Trophoblast cell (in vitro differentiated cells and primary cell): Measurements from ENCODE around the gene PABPN1.

Experiments
- DNase-seq, 2 donors: peaks; one replicate each; pipeline ENCODE4 v3.0.0-alpha.2; 2016
- H2AFZ ChIP-seq: 2 replicates; pipeline ENCODE4 v1.6.1; 2013; ENCODE audit warnings: low read length, moderate library complexity, mild to moderate bottlenecking; ENCODE audit not compliant: insufficient read depth, poor library complexity
- H2AK5ac ChIP-seq: 2 replicates; pipeline ENCODE4 v1.6.1; 2013; ENCODE audit warnings: mild to moderate bottlenecking, low read length
- H2BK120ac ChIP-seq: 2 replicates; pipeline ENCODE4 v1.6.1; 2013; ENCODE audit warnings: low read length, mild to moderate bottlenecking, moderate library complexity; ENCODE audit not compliant: insufficient read depth, poor library complexity
- H2BK12ac ChIP-seq: 2 replicates; pipeline ENCODE4 v1.6.1; 2013; ENCODE audit warnings: mild to moderate bottlenecking, low read length, moderate library complexity
- H2BK5ac ChIP-seq: 2 replicates; pipeline ENCODE4 v1.6.1; 2013; ENCODE audit warnings: low read length, low read depth, moderate library complexity, mild to moderate bottlenecking; ENCODE audit not compliant: poor library complexity
- H3K14ac ChIP-seq: 2 replicates; pipeline ENCODE4 v1.6.1; 2013; ENCODE audit warnings: mild to moderate bottlenecking, low read length
- H3K18ac ChIP-seq: 2 replicates; pipeline ENCODE4 v1.6.1; 2013; ENCODE audit warnings: mild to moderate bottlenecking, low read length
- H3K23ac ChIP-seq: 2 replicates; pipeline ENCODE4 v1.6.1; 2013; ENCODE audit warnings: low read length
- H3K27ac ChIP-seq: 2 replicates; pipeline ENCODE4 v1.5.1; 2013; ENCODE audit warnings: low read depth, mild to moderate bottlenecking, inconsistent platforms, low read length, moderate library complexity
- H3K27me3 ChIP-seq: 2 replicates; pipeline ENCODE4 v1.6.1; 2013; ENCODE audit warnings: inconsistent platforms, mild to moderate bottlenecking, low read length, moderate library complexity; ENCODE audit not compliant: insufficient read depth
- H3K36me3 ChIP-seq, 2 experiments: 1 replicate in 1 of 2; 2 replicates in 1 of 2; pipeline ENCODE4 v1.6.1; 2013; ENCODE audit warnings: low read length in 2 of 2, mild to moderate bottlenecking in 2 of 2, moderate library complexity in 1 of 2; ENCODE audit not compliant: insufficient read depth in 2 of 2, control insufficient read depth in 1 of 2
- H3K4ac ChIP-seq: 2 replicates; pipeline ENCODE4 v1.6.1; 2013; ENCODE audit warnings: low read depth, mild to moderate bottlenecking, low read length, moderate library complexity
- H3K4me1 ChIP-seq, 2 experiments: 1 replicate in 1 of 2; 2 replicates in 1 of 2; pipeline ENCODE4 v1.6.1; 2013; ENCODE audit warnings: low read length in 2 of 2, mild to moderate bottlenecking in 2 of 2, moderate library complexity in 1 of 2; ENCODE audit not compliant: insufficient read depth in 2 of 2, control insufficient read depth in 1 of 2
- H3K4me2 ChIP-seq: 2 replicates; pipeline ENCODE4 v1.6.1; 2013; ENCODE audit warnings: inconsistent platforms, mild to moderate bottlenecking, low read length, moderate library complexity
- H3K4me3 ChIP-seq: 2 replicates; pipeline ENCODE4 v1.5.1; 2013; ENCODE audit warnings: mild to moderate bottlenecking, low read depth, low read length, inconsistent platforms
- H3K79me1 ChIP-seq: one replicate; pipeline ENCODE4 v1.6.1; 2013; ENCODE audit warnings: low read length
- H3K79me2 ChIP-seq: 2 replicates; pipeline ENCODE4 v1.6.1; 2013; ENCODE audit warnings: low read length, mild to moderate bottlenecking; ENCODE audit not compliant: control insufficient read depth, insufficient read depth, poor library complexity
- H3K9ac ChIP-seq: 2 replicates; pipeline ENCODE4 v1.6.1; 2013; ENCODE audit warnings: mild to moderate bottlenecking, low read length
- H3K9me3 ChIP-seq: 2 replicates; pipeline ENCODE4 v1.6.1; 2013; ENCODE audit warnings: low read depth, mild to moderate bottlenecking, control low read depth, inconsistent platforms, low read length; ENCODE audit not compliant: insufficient read depth
- H4K12ac ChIP-seq: 2 replicates; pipeline ENCODE4 v1.6.1; 2013; ENCODE audit warnings: low read depth, mild to moderate bottlenecking, low read length, moderate library complexity
- H4K8ac ChIP-seq: 2 replicates; pipeline ENCODE4 v1.6.1; 2013; ENCODE audit warnings: low read depth, mild to moderate bottlenecking, low read length, moderate library complexity
- H4K91ac ChIP-seq: one replicate; pipeline ENCODE4 v1.6.1; 2013; ENCODE audit warnings: low read depth, mild to moderate bottlenecking, low read length, moderate library complexity
- WGBS: extraction: QIAGEN DNeasy Blood & Tissue Kit; methylation state at CpG from one replicate; pipeline ENCODE4 v1.1.7; 2013; ENCODE audit warnings: missing lambda C conversion rate; ENCODE audit not compliant: insufficient read length, insufficient coverage; ENCODE audit errors: extremely low coverage; 5-methylcytosine and 5-hydroxymethylcytosine counted together

PABPN1 gene

GRCh38 chr14:23339506-23340268, 18.4 kb downstream of the PABPN1 start:
- no peak overlapping the region for H3K14ac ChIP-seq
- H2BK5ac ChIP-seq, result no peak overlapping the region
- H3K4me3 ChIP-seq, result no peak overlapping the region
- H3K18ac ChIP-seq, result no peak overlapping the region
- no peak for DNase-seq
- no peaks in the 10 kb centered on the region for H3K9me3 ChIP-seq
- H4K91ac ChIP-seq, result no peak overlapping the region
- no peak overlapping the region for H2BK120ac ChIP-seq
- no peaks in the 10 kb centered on the region for H3K27me3 ChIP-seq
- H2AK5ac ChIP-seq, result no peak overlapping the region
- H3K4ac ChIP-seq, result no peak overlapping the region
- no peaks in the 10 kb centered on the region for H3K79me2 ChIP-seq
- no peak overlapping the region for H3K4me2 ChIP-seq
- no peaks in the 10 kb centered on the region for H3K4me1 ChIP-seq
- no peak overlapping the region for H2BK12ac ChIP-seq
- no peak overlapping the region for H4K12ac ChIP-seq
- H3K27ac ChIP-seq, result no peak overlapping the region
- no peak overlapping the region for H2AFZ ChIP-seq
- H3K79me1 ChIP-seq, result no peaks in the 10 kb centered on the region
- H3K36me3 ChIP-seq, result no peaks in the 10 kb centered on the region
- no peak overlapping the region for H3K23ac ChIP-seq
- H3K9ac ChIP-seq, result no peak overlapping the region
- H4K8ac ChIP-seq, result no peak overlapping the region
- WGBS, result no CpG with 5 or more reads among the region's 1 CpG

DNA sequence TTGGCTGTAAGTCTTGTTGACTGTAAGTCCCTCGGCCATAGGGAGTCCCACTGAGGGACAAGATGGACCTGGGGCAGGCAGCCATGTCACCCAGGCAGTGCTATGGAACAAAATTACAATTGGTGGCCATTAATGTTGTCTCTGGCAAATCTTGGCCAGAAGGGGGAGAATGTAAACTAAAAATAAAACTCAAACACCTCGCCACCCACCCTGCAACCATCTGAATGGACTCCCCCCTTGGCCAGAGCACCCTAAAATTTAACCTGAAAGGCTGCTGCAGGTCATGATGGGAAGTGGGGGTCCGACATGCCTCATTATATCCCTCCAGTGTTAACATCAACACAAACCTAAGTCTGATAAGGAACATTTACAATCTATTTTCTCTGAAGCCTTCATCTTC, 23.2 kb downstream of the PABPN1 start:
- Histone ChIP-seq H3K4me1 (no peaks in the 10 kb centered on the region), H3K4me3 (no peak overlapping the region), H3K79me1 (no peaks in the 10 kb centered on the region), H2BK12ac (no peak overlapping the region), H2AK5ac (no peak overlapping the region), H3K4ac (no peak overlapping the region), H3K36me3 (peaks cover 10 to 12% of the 10 kb centered on the region in 2 experiments), H3K23ac (no peak overlapping the region), H4K8ac (no peak overlapping the region), H2BK5ac (no peak overlapping the region), H3K9ac (no peak overlapping the region), H3K4me2 (no peak overlapping the region), H3K27me3 (no peaks in the 10 kb centered on the region), H3K9me3 (peaks cover 2% of the 10 kb centered on the region), H3K18ac (no peak overlapping the region), H3K27ac (no peak overlapping the region), H3K79me2 (no peaks in the 10 kb centered on the region), H4K12ac (no peak overlapping the region), H2AFZ (no peak overlapping the region), H2BK120ac (no peak overlapping the region), H3K14ac (no peak overlapping the region), H4K91ac (no peak overlapping the region)
- no peak for DNase-seq
- no CpG with 5 or more reads among the region's 3 CpGs for WGBS

DNA sequence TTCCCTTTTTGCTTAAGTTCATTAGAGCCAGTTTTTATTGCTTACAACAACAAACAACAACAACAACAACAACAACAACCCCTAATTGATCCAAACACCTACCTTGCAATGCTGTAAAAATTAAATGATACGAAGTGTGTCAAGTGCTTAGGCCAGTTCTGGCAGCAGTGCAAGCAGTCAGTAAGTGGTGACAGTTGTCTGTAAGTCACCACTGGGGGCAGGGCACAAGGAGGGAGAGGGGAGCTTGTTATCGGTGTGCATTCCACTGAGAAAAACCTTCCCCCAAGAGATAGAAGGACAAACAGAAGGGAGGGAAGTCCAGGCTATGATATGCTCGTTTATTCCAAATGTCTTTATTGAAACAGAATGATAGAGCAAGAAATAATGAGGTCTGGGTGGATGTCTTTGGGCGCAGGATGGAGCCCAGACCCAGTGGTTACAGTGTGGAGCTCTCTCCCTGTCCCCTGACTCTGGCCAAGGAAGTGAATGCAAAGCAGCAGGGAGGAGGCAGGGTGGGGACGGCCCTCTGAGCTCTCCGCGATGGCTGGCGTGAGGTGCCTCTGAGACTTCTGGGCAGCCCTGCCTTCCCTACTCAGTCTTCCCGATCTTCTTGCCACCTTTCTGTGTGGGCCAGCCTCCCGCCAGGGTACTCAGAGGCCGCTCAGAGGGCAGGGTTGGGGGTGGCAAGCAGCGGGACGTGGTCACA, 24.9 kb downstream of the PABPN1 start:
- no peak overlapping the region for H4K12ac ChIP-seq
- no peak overlapping the region for H2BK12ac ChIP-seq
- no peak overlapping the region for H2BK5ac ChIP-seq
- no peak overlapping the region for H3K23ac ChIP-seq
- no peak overlapping the region for H2BK120ac ChIP-seq
- H3K9me3 ChIP-seq, result peaks cover 2% of the 10 kb centered on the region
- no peak overlapping the region for H3K4me3 ChIP-seq
- peaks cover under 1% of the 10 kb centered on the region for H3K27me3 ChIP-seq
- no CpG with 5 or more reads among the region's 13 CpGs for WGBS
- H3K79me1 ChIP-seq, result no peaks in the 10 kb centered on the region
- H3K4ac ChIP-seq, result no peak overlapping the region
- peaks cover 10 to 12% of the 10 kb centered on the region in 2 experiments for H3K36me3 ChIP-seq
- no peak overlapping the region for H3K9ac ChIP-seq
- H4K91ac ChIP-seq, result no peak overlapping the region
- no peak overlapping the region for H3K4me2 ChIP-seq
- DNase-seq, result no peak
- no peak overlapping the region for H3K18ac ChIP-seq
- no peak overlapping the region for H4K8ac ChIP-seq
- H3K79me2 ChIP-seq, result no peaks in the 10 kb centered on the region
- H2AK5ac ChIP-seq, result no peak overlapping the region
- no peak overlapping the region for H3K14ac ChIP-seq
- no peaks in the 10 kb centered on the region for H3K4me1 ChIP-seq
- no peak overlapping the region for H2AFZ ChIP-seq
- H3K27ac ChIP-seq, result no peak overlapping the region

DNA sequence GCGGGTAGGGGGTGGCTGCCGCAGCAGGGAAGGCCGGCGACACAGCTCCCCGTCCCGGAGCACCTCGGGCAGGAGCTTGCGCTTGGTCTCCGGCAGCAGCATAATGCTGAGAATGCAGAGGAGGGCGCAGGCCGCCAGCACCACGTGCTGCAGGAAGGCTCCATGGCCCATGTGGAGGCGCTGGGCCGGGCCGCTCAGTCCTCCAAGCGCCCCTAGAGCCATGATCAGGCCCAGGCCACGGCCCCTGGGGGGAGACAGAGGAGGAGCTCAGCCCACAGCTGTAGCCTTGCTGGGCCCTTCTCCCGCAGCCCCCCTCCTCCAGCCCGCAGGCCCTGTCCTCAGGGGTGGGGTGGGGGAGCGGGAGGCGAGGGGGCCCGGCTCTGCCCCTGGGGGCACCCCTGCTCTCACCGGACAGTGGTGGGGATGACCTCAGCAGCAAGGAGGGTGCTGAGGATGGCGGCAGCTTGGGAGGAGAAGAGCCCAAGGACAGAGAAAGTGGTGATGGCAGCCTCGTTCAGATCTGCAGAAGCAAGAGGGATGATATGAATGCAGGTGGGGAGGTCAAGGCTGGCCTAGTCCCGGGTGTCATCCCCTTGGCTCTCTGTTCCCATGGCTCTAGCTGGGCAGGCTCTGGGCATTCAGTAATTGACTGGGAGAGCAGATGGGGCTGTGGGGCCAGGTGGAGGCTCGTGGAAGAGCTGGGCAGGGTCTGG, 25.6 kb downstream of the PABPN1 start:
- no peak overlapping the region for H2BK5ac ChIP-seq
- no peak overlapping the region for H3K18ac ChIP-seq
- H3K27me3 ChIP-seq, result peaks cover 2% of the 10 kb centered on the region
- H3K79me1 ChIP-seq, result no peaks in the 10 kb centered on the region
- H4K91ac ChIP-seq, result no peak overlapping the region
- no peak overlapping the region for H2AK5ac ChIP-seq
- no peak overlapping the region for H4K8ac ChIP-seq
- H2BK120ac ChIP-seq, result no peak overlapping the region
- WGBS, result no CpG with 5 or more reads among the region's 27 CpGs
- H3K4me3 ChIP-seq, result no peak overlapping the region
- peaks cover 1% of the 10 kb centered on the region in 2 experiments for H3K4me1 ChIP-seq
- DNase-seq, result no peak
- H3K4me2 ChIP-seq, result no peak overlapping the region
- H3K9me3 ChIP-seq, result peaks cover 2% of the 10 kb centered on the region
- peaks cover 10 to 12% of the 10 kb centered on the region in 2 experiments for H3K36me3 ChIP-seq
- H4K12ac ChIP-seq, result no peak overlapping the region
- H2BK12ac ChIP-seq, result no peak overlapping the region
- no peak overlapping the region for H3K14ac ChIP-seq
- no peak overlapping the region for H3K23ac ChIP-seq
- no peaks in the 10 kb centered on the region for H3K79me2 ChIP-seq
- no peak overlapping the region for H2AFZ ChIP-seq
- no peak overlapping the region for H3K4ac ChIP-seq
- no peak overlapping the region for H3K9ac ChIP-seq
- no peak overlapping the region for H3K27ac ChIP-seq
